ENCODE results near the gene MTSS2.

MTSS2 gene

GRCh38 chr16:70676675-70677498, 9.0 kb downstream of the MTSS2 start:
- in situ Hi-C loops (cut with HindIII; ENCODE audit: low sequenced_read_pairs), result loop anchor here (10.0 kb wide), 1 partner anchor 88 kb away; no protein-coding TSS in a partner anchor

- in situ Hi-C loops (cut with HindIII; ENCODE audit: low sequenced_read_pairs), result loop anchor here (10.0 kb wide), 1 partner anchor 89 kb away; no protein-coding TSS in a partner anchor
Measured at GRCh38 chr16:70675851-70676513, 9.9 kb downstream of the MTSS2 start.

DNA sequence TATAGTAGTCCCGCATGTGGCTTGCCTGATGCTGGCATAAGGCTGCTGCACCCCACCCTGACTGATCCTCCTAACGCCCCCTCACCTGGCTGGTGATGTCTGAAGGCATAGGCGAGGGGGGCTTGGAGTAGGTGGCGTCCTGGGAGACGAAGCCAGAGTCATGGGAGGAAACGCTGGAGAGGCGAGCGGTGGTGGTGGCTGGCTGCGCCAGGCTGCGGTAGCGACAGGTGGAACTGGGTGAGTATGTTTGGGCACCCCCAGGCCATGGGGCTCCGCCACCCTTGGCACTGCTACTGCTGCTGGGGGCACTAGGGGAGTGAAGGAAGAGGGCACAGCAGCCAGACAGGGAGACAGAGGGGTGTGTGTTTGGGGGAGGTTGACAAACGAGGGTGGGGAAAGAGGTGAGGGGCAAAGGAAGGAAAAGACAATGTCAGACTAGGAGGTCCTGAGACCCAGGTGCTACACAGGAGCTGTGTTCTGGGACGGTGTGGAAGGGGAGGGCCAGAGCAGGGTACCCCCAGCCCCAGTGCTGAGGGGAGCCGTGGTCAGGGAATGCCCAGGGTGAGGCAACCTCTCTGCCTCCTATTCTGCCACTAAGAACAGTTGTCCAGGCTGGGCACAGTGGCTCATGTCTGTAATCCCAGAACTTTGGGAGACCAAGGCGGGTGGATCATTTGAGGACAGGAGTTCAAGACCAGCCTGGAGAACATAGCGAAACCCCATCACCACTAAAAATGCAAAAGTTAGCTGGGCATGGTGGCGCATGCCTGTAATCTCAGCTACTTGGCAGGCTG, 11.4 kb downstream of the MTSS2 start:
- in situ Hi-C loops (cut with HindIII; ENCODE audit: low sequenced_read_pairs), result loop anchor here (10.0 kb wide), 1 partner anchor 90 kb away; no protein-coding TSS in a partner anchor

DNA sequence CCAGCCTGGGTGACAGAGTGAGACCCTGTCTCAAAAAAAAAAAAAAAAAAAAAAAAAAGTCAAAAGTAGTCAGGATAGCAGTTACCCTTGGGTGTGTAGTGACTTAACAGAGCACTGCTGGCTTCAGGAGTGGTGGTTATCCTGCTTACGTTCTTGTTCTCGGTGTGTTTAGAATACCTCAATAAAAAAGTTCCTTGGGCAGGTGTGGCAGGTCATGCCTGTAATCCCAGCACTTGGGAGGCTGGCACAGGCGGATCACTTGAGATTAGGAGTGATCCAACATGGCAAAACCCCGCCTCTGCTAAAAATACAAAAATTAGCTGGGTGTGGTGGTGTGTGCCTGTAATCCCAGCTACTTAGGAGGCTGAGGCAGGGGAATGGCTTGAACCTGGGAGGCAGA, 14.9 kb downstream of the MTSS2 start:
- in situ Hi-C loops (cut with HindIII; ENCODE audit: low sequenced_read_pairs), result loop anchor here (10.0 kb wide), 1 partner anchor 94 kb away; no protein-coding TSS in a partner anchor

- in situ Hi-C loops (cut with HindIII; ENCODE audit: low sequenced_read_pairs), result loop anchor here (10.0 kb wide), 1 partner anchor 95 kb away; no protein-coding TSS in a partner anchor
Measured at GRCh38 chr16:70670175-70670574, 15.7 kb downstream of the MTSS2 start.

- in situ Hi-C loops (cut with HindIII; ENCODE audit: low sequenced_read_pairs), result no loop called here
Measured at GRCh38 chr16:70665806-70666735, 19.8 kb downstream of the MTSS2 start.

- in situ Hi-C loops (cut with HindIII; ENCODE audit: low sequenced_read_pairs), result no loop called here
Measured at GRCh38 chr16:70665113-70665694, 20.6 kb downstream of the MTSS2 start.

- in situ Hi-C loops (cut with HindIII; ENCODE audit: low sequenced_read_pairs), result no loop called here
Measured at GRCh38 chr16:70664325-70665112, 21.3 kb downstream of the MTSS2 start.

GRCh38 chr16:70663524-70664324, 22.1 kb downstream of the MTSS2 start:
- in situ Hi-C loops (cut with HindIII; ENCODE audit: low sequenced_read_pairs), result no loop called here

GRCh38 chr16:70662991-70663523, 22.8 kb downstream of the MTSS2 start:
- in situ Hi-C loops (cut with HindIII; ENCODE audit: low sequenced_read_pairs), result no loop called here

- in situ Hi-C loops (cut with HindIII; ENCODE audit: low sequenced_read_pairs), result no loop called here
Measured at GRCh38 chr16:70661918-70662641, 23.8 kb downstream of the MTSS2 start.

DNA sequence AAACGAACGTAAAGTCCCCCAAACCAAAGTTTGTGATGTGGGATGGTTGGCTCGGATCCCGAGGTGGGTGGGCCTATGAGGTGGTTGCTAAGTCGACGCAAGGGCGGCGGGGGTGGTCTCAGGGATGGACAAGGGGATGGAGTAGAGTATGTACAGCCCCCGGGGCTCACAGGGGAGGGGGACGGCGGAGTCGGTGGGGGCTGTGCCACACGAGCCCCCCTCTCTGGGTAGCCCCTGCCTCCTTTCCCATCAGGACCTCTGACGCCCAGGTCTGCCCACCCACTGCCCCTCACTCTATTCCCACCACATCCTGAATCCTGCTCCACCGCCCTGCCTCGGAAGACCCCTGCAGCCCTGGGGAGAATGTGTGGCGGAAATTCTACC, 24.3 kb downstream of the MTSS2 start:
- in situ Hi-C loops (cut with HindIII; ENCODE audit: low sequenced_read_pairs), result no loop called here

DNA sequence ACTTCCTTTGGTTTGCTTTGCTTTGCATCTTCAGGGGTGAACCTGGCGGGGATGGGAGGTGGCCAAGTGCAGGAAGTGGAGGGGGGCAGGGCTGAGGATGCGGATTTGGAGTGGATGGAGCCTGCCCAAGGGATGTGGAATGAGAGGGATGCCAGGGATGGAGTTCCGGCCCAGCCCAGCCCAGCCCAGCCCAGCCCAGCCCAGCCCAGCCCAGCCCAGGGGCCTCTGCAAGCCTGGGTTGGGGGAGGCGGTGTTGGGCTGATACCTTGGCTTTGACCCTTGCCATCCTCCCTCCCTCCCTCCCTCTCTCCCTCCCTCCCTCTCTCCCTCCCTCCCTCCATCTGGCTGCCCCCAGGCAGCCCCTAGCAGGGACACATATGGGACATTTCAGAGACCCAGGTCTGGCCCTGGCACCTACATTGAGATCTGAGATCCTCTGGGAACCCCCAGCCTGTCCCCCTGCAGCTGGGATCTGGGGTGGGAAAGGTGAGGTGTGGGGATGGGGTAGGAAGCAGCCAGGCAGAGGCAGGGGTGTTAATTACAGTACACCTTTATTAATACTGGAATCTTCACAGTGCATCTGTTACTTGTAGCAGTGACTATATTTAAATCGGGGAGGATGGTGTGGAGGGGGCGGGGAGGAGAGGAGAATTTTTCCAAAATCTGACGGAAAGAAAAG, 25.0 kb downstream of the MTSS2 start:
- in situ Hi-C loops (cut with HindIII; ENCODE audit: low sequenced_read_pairs), result no loop called here

DNA sequence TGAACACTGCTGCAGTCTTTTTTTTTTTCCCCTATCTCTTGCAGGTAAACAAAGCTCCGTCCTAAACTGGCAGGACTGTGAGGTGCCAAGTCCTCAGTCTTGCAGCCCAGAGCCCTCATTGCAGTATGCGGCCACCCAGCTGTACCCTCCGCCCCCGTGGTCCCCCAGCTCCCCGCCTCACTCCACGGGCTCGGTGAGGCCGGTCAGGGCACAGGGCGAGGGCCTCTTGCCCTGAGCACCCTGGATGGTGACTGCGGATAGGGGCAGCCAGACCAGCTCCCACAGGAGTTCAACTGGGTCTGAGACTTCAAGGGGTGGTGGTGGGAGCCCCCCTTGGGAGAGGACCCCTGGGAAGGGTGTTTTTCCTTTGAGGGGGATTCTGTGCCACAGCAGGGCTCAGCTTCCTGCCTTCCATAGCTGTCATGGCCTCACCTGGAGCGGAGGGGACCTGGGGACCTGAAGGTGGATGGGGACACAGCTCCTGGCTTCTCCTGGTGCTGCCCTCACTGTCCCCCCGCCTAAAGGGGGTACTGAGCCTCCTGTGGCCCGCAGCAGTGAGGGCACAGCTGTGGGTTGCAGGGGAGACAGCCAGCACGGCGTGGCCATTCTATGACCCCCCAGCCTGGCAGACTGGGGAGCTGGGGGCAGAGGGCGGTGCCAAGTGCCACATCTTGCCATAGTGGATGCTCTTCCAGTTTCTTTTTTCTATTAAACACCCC, 25.7 kb downstream of the MTSS2 start:
- in situ Hi-C loops (cut with HindIII; ENCODE audit: low sequenced_read_pairs), result loop anchor here (10.0 kb wide), 1 partner anchor 95 kb away; no protein-coding TSS in a partner anchor

DNA sequence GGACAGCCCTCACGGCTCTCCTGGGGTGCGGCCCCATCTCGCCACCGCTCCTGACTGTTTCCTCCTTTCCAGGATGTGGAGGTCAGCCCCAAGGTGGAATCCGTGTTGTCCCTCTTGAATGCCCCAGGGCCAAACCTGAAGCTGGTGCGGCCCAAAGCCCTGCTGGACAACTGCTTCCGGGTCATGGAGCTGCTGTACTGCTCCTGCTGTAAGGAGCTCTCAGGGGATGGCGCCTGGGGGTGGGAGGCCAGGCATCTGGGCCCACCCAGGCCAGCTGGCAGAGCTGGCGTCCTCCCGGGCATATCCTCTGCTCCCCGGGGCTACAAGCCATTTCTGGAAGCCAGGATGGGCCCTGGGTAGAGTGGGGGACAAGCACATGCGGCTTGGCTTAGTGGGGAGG, 26.3 kb downstream of the MTSS2 start:
- in situ Hi-C loops (cut with HindIII; ENCODE audit: low sequenced_read_pairs), result loop anchor here (10.0 kb wide), 1 partner anchor 95 kb away; no protein-coding TSS in a partner anchor

DNA sequence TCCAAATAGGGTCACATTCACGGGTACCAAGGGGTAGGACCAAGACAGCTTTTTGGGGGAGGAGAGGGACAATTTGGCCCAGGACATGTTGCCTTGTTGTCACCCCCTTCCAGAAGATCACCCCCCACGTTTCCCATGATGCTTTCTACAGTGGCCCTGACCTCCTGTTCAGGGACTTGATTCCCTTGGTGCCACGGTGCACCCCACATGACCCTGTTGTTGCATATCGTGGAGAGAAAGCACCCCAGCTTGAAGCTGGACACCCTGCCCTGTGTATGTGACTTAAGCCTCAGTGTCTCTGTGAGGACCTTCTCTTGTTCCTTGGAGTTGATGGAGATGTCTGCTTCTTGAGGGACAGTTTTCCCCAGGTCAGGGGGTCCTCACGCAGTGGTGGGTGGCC, 26.9 kb downstream of the MTSS2 start:
- in situ Hi-C loops (cut with HindIII; ENCODE audit: low sequenced_read_pairs), result loop anchor here (10.0 kb wide), 1 partner anchor 94 kb away; no protein-coding TSS in a partner anchor
